HG03175 (cell line): ENCODE measurements around the gene IL10.
"Not testable (repeated sequence)": the region's sequence is repeated elsewhere in the genome, so short reads cannot be mapped to it uniquely, and the experiment has no call there.

Source experiments
- ATAC-seq: cut with Tn5 transposase; IDR thresholded peaks from one replicate; pipeline ENCODE4 v1.9.1; 2021; ENCODE audit warnings: mild to moderate bottlenecking, moderate library complexity; ENCODE audit not compliant: unreplicated experiment

IL10 gene

DNA sequence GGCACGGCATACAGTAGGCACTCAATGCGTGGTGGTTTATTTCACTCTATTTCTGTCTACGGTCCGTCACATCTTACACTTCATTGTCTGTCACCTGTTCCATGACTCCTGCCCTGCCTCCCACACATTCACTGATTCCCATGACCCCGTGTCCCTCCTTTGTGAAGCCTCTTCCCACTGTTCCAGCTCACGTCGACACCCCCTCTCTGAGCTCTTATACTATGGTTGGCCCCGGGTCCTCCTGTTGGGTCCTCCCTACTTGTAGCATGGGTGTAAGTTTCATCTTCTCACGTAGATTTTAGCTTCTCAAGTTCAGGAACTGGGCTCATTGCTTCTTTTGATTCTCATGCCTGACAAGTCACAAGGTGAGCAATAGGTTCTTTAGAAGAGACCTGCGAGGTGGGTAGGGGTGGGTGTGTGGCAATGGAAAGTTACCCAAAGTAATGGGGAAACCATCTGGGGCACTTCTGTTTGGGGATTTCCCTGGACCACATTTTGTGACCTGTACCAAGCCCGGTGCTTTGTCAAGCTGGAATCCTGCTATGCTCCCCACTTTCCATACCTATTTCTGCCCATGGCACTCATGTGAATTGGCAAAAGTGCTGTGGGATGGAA lies 22.1 kb upstream of the IL10 start:
- ATAC-seq = no peak

DNA sequence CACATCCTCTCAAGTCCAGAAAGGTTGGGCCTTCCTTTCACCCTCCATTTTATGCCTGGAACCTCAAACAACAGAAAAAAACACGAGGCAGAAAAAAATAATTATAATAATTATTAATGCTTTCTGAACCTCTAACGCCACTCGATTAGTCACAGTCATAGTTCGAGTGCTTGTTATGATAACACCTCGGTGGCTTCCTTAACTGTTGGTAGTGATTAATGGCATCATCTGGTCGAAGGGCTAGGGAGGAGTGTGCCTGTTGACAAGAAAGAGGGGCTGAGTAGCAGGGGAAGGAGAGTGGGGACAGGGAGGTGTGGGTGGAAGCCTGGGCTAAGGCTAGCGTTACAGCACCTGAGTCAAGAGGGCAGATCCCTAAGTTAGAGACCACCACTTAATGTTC lies 21.3 kb upstream of the IL10 start:
- ATAC-seq = no peak

DNA sequence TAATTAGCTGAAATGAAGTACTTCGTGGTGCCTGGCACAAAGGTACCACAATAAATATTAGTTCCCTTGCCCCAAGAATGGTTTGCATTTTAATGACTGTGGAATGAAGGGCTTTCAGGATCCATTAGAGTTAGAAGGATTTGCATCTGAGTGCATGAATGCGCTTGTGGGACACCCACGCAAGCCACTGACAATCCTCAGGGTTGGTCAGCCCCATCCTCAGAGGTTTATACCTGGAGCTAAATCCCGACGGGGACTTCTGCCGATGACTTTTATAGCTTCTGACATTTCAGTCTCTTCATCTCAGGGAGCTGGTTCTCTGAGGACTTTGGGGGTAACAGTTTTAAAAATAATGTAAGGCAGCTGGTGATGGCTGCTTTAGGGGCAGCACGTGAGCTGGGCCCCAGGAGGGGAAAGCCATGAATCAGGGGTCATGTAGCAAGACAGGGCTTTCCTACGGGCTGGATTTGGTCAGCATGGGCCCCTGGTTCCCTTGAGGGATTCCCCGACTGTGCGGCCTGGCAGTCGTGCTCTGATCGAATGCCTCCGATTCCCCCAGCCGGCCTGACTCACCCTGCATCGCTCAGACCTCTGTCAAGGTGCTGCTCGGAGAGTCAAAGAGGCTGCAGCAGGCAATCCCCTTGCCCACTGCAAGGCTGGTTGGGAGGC lies 20.8 kb upstream of the IL10 start:
- peak; percentile 49 for ATAC-seq

DNA sequence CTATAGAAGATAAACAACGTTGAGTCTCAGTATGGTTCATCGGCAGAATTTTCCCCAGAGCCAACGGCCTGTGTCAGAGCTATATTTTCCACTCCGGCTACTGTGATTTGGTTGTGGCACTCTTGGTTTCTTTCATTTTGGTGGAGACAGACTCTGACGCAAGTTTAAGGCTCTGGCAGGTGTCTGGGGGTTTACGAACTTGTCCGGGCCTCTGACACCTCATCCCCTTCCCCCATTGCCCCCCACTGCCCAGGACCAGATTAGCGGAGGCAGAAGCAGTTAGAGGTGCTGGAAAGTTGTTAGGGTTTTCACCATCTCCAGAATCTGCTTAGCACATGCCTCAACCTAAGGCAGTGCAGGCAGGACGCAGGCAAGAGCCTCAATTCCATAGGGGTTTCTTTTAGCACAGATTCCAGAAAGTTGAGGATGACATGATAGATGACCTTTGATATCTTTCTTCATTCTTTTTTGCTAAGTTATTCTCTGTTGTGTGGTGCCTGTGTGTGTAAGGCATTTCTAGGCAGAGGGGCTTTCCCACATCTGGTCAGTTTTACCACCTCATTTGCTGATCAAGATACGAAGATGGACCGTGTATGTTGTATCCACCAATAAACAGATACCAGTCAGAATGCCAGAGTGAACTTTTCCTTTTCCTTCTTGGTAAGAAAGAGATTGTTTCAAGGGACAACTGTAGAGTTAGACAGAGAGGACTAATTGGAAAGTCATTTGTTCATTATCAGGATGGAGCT lies 18.4 kb upstream of the IL10 start:
- no peak for ATAC-seq

DNA sequence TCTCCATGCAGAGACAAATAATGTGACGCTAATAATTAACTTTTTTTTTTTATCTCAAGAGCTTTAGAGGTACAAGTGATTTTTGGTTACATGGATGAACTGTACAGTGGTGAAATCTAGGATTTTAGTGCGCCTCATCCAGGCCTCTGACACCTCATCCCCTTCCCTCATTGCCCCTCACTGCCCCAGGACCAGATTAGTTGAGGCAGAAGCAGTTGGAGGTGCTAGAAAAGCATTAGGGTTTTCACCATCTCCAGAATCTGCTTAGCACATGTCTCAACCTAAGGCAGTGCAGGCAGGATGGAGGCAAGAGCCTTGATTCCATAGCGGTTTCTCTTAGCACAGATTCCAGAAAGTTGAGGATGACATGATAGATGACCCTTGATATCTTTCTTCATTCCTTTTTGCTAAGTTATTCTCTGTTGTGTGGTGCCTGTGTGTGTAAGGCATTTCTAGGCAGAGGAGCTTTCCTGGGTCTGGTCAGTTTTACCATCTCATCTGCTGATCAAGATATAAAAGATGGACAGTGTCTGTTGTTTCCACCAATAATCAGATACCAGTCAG lies 16.3 kb upstream of the IL10 start:
- ATAC-seq = no peak

DNA sequence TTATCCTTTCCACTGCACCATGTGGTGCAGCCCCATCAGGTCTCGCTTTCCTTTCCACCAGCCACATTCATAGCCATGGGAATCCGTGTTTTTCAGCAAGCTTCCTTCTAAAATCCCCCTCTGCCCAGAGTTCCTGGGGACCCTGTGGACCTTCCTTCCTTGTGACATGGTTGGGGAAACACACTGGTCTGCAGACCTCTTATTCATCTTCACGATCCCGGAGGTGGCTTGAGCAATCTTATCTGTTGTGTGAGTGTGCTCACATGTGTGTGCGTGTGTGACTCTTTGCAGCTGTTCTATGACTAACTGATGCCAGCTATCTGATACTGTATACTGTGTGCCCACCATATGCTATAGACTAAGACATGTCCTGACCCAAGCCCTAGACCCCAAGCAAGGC lies 15.6 kb upstream of the IL10 start:
- no peak for ATAC-seq

DNA sequence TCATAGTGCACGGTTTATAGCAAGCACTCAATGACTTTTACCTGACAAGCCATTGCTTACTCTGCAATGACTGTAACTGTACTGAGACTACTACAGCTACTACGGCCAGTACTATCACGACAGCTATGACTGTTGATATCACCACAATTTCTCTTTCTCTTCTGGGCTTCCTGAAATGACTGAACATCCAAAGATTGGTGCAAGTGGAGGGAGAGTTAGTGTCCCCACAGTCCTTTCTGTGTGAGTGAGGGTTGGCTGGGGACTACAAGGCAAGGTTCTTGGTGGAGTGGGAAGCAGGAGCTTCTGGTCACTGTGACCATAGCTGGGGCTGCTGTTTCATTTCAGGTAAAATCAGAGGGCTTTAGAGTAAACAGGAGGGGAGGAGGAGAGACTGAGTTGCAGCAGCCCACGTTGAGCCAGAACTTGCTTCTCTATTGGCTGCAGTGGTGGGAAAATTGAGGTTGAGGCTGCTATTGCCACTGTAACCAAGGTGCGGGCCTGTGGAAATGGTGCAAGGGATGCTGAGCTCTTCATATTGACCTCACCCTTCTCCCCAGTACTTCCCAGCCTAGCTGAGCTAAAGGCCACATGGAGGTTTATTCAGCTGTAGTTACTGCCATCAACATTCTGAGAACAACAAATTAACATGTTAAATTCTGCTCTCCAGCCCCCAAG lies 14.1 kb upstream of the IL10 start:
- no peak for ATAC-seq

DNA sequence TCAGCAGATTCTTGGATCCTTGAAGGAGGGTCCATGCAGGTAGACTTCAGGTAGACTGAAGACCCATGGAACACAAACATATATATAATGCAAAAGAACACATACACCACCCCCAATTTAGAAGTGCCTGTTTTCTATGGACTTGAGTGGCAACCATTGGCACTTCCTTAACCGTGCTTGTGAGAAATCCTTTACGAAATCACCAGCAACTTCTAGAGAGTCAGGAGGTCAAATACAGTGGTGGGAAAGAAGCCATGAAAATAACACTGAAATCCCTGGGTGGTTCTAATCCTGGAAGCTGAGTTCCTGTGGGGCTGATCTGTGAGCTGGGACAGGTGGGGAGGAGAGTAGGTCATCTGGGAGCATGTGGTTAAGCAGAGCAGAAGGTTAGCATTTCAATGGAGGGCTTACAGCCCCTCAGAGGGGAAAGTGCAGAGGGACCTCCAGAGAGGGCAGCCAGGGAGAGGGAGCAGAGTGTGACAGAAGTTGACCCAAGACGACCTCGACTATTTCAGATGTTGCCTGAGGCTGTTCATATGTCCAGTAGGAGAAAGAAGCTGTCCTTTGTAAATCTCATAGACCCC lies 13.0 kb upstream of the IL10 start:
- ATAC-seq = no peak

DNA sequence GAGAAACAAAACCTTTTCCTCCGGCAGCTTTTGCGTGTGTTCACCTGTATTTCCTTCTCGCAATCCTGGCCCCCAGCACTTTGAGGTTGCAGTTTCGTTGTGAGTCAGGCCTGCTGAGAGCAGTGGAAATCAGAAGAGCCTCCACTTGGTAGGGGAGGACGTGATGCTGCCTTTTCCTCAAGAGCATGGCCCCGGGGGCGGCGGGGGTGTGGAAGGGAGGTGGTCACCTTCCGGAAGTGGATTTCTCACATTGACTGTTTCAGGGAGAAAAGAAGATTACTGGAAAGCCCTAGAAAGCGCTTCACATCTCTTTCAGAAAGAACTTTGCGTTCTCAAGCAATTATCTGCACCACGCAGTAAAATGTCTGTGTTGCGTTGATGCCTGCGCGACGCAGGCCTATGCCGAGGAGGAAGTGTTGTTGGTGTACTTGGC lies 12.2 kb upstream of the IL10 start:
- ATAC-seq = peak; percentile 65

DNA sequence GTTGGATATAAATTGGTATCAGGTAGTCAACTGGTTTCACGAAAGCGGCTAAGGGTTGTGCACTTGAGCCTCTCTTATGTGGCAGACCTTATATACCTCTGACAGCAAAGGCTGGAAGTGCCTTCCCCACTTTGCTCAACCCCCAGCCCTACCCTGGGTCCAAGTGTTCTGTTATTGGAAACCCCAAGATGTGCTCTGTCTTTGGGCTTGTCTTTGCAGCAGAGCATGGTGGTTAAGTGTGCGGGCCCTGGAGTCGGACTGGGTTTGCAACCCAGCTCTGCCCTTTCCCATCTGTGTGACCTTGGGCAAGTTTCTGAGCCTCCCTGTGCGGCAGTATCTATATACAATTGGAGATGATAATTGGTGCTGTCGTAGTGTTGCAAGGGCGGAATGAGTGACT lies 11.2 kb upstream of the IL10 start:
- no peak for ATAC-seq

DNA sequence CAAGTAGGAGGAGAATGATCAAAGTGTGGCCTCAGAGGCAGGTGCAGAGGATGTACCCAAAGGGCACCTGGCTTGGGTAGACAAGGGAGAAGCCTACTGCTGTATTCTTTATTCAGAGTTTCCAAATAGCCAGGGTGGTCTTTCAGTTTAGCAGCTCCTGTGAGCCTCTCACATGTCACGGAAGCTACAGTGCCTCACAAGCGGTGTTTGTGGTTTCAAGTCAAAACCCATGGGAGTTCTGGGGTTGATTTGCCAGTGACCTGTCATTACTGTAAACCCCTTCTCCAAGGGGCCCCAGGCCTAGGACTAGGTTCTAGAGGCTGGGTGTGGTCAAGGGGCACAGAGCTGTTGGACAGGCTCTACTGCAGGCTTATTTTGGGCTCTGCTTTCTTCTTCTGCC lies 10.2 kb upstream of the IL10 start:
- ATAC-seq = peak; percentile 63

DNA sequence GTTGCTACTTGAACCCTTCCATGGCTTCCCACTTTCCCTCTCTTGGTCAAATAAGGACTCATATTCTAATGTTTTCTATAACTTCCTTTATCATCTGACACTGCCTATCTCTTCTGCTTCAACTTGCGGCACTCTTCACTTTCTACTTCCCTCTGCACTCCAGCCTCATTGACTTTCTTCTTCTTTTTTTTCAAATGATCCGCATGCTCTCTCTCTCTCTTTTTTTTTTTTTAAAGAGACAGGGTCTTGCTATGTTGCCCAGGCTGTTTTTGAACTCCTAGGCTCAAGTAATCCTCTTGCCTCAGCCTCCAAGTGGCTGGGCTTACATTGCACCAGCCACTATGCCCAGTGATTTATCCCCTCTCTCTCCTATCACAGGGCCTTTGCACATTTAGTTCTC lies 7.3 kb upstream of the IL10 start:
- no peak for ATAC-seq

DNA sequence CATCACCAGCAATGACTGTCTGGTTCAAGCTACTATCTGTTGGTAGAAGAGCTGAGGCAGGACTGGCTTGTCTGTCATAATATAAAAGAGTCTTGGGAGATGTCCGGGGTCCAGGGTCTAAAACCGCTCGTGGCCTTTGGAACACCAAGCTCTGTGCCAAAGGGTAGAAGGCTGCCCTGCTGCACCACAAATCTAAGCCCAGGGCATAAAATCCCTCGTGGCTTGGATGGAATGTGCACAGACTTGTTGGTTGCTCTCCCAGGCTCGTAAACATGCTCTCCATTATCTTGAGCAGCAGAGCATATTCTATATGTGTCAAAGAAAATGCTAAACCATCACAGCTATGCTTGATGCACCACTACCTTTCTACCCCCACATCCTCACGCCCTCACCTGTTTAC lies 6.6 kb upstream of the IL10 start:
- not testable (repeated sequence) for ATAC-seq

DNA sequence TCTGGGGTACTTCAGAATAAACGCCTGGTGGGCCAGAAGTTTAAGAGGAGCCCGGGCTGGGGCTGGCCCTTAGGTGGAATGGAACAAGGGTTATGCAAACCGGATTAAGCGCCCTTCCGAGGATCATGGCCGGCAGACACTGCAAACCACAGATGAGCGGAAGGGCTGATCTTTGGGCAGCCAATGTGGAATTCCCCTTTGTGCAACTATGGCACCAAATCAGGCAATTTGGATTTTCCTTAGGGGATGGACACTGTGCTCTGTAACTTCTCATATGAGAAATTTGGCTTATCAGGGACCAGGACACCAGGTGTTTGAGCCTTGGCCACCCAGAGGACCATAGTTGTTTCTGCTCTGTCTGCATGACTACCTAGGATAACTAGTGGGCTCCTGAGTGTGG lies 5.7 kb upstream of the IL10 start:
- ATAC-seq = no peak

DNA sequence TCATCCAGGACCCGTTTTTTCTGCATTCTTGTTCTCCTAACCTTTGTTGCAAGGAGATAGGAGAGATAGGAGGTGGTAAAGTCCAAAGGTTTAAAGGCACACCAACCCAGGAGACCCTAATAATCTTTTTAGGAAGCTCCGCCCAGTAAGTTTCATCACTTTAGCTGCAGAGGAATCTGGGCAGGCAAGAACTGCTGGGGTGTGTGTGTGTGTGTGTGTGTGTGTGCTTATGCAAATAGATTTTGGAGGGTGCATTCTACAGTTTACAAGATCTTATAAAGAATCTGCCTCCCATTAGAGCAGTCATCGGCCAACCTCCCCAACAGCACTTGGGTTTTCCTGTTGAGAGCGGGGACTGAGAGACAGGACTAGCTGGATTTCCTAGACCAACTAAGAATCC lies 3.9 kb upstream of the IL10 start:
- no peak for ATAC-seq

DNA sequence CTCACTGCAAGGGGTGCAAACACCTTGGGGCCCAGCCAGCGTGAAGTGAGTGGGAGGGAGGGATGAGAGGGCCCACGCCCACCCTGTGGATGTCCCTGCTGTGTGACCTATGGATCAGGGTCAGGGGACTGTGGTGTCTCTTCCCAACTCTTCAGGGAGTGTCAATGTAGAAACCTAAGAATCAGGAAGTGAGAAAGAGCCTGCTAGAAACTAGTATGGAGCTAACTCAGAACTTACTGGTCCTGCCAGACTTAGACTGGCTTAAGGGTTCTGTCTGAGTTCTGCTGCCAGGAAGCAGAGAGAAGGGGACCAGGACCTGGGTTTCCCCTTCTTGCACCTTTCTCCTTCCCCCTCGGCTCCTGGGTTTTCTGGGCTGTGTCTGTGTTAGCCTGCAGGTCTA lies 1.8 kb upstream of the IL10 start:
- no peak for ATAC-seq

DNA sequence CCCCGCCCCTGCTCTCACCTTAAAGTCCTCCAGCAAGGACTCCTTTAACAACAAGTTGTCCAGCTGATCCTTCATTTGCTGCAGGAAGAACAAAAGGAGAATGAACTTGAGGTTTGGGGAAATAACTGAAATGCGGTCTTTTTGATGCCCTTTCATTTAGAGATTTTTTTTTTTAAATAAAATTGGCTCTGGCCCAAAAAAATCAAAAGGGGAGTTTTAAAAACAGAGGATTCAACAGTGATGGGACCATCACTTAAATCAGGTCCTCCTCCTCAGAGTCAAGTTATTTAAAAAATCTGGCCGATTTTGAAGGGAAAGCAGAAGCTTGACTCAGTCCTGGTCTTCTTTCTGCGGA lies 979 bp downstream of the IL10 start:
- no peak for ATAC-seq

DNA sequence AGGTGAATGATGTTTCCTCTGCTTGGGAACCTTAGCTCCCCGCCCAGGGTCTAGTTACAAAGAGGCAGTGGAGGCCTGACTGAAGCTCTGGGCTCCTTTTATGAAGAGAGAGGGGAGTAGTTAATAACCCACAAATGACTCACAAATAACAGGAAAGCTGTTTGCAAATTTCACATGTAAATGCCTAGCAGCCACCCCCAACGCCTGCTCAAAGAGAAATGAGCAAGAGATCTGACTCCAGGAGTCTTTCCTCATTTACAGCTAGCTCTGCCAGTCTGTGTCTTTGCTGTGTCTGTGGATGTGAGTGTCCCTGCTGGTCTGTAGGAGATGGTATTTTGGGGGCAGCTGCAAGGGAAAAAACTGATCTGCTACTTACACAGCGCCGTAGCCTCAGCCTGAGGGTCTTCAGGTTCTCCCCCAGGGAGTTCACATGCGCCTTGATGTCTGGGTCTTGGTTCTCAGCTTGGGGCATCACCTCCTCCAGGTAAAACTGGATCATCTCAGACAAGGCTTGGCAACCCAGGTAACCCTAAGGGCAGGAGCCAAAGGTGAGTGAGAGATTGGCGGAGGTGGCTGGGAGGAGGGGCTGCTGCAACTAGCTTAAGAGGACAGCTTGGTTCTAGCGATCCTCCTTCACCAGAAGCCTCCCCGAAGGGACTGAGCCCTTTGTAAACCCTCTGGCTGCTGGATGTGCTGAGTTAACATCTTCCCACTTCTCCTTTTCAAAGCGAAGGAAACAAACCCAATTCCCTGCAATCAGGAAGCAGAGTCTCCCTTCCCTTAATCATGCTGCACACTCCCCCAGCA lies 1.6 kb downstream of the IL10 start, which contains the start of gene IL19:
TSS of gene IL19 (plus strand) at position 243 of the 807 bp plus-strand sequence. CDS start 65,890 bp downstream, outside the sequence.
- peak; percentile 22 for ATAC-seq

DNA sequence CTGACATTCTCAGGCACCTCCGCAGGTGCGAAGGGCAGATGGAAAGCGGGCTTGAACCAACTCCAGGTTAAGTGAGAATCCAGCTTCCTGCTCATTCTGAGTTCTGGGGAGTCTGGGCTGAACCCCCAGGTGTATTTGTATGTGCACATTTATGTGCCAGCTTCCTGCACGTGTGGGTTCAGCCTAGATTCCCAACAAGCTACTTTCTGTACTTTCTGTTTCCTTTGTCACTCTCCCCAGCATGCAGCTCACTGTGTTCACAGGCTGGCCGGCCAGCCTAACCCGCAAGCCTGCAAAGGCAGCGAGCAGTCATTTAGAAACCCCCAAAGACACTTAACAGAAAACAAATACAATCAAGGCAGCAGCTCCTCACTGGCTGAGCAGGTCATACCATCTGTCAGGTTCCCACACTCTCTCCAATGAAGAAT lies 3.0 kb downstream of the IL10 start:
- peak; percentile 74 for ATAC-seq
